T-cell (primary cell): ENCODE data around the gene CCL20. TPM values are rescaled to one million over a fixed set of nuclear protein-coding genes. Genes with fewer than 3 reads are reported as not detected.

Experiments used
- ATAC-seq, 4 experiments: fragments of 200-7000 bp in 3 of 4; fragments of 150-1000 bp in 1 of 4; cut with Tn5 transposase; replicated peaks in 1 of 4; 1 replicate in 3 of 4; 2 replicates in 1 of 4; pipeline ENCODE4 v1.10.0; 2021; ENCODE audit warnings: moderate library complexity in 3 of 4, mild to moderate bottlenecking in 2 of 4, moderate number of reproducible peaks in 1 of 4
- CTCF ChIA-PET, 2 donors: fragments of 300-600 bp; sonication (Branson Sonifier 250); formaldehyde crosslinking; loops; one replicate each; lab custom pipeline; 2022; ENCODE audit warnings: antibody characterized with exemption in 2 of 2; lab: Charles Lee
- POLR2A ChIA-PET, 2 donors: fragments of 300-600 bp; sonication (Branson Sonifier 250); formaldehyde crosslinking; loops; one replicate each; lab custom pipeline; 2022; ENCODE audit warnings: antibody characterized with exemption in 2 of 2; lab: Charles Lee
- DNase-seq, 35 experiments: peaks; one replicate each; pipeline versions ENCODE4 v3.0.0 to v3.0.0-alpha.2; 2013 to 2023
- H3K27ac ChIP-seq: one replicate; pipeline ENCODE4 v1.5.1; 2013; ENCODE audit warnings: low read length
- H3K27me3 ChIP-seq, 2 experiments: replicated peaks in 1 of 2; 1 replicate in 1 of 2; 2 replicates in 1 of 2; pipeline versions ENCODE4 v1.6.1 to v1.7.0; 2013; ENCODE audit warnings: low read length in 1 of 2, mixed read lengths in 1 of 2; ENCODE audit not compliant: control insufficient read depth in 2 of 2, insufficient read depth in 2 of 2; ENCODE audit errors: extremely low read depth in 1 of 2
- H3K36me3 ChIP-seq, 2 donors: 1 replicate in 1 of 2; 2 replicates in 1 of 2; pipeline versions ENCODE4 v1.6.1 to v1.7.0; 2013; ENCODE audit warnings: low read length in 1 of 2; ENCODE audit not compliant: control insufficient read depth in 2 of 2, insufficient read depth in 1 of 2; ENCODE audit errors: extremely low read depth in 1 of 2
- H3K4me1 ChIP-seq, 2 experiments: 1 replicate in 1 of 2; 2 replicates in 1 of 2; pipeline versions ENCODE4 v1.6.1 to v1.7.0; 2013; ENCODE audit warnings: low read length in 2 of 2, mixed read lengths in 1 of 2; ENCODE audit not compliant: insufficient read depth in 2 of 2, control insufficient read depth in 1 of 2; ENCODE audit errors: extremely low read depth in 1 of 2
- H3K4me3 ChIP-seq, 2 donors: 1 replicate in 1 of 2; 2 replicates in 1 of 2; pipeline versions ENCODE4 v1.5.1 to v1.7.0; 2013; ENCODE audit warnings: mild to moderate bottlenecking in 2 of 2, low read length in 1 of 2, moderate library complexity in 1 of 2; ENCODE audit not compliant: control insufficient read depth in 1 of 2; ENCODE audit errors: extremely low read depth in 1 of 2
- H3K9me3 ChIP-seq: 2 replicates; pipeline ENCODE4 v1.7.0; 2013
- H3K27ac Mint-ChIP-seq, 2 donors: one replicate each; pipeline ENCODE4 v1.8.0; 2020 to 2021; ENCODE audit warnings: mild to moderate bottlenecking in 2 of 2, mixed read lengths in 2 of 2
- H3K27me3 Mint-ChIP-seq, 2 donors: one replicate each; pipeline ENCODE4 v1.8.0; 2021 to 2022; ENCODE audit warnings: mixed read lengths in 2 of 2
- H3K36me3 Mint-ChIP-seq: one replicate; pipeline ENCODE4 v1.8.0; 2021; ENCODE audit warnings: mixed read lengths
- H3K4me1 Mint-ChIP-seq, 3 donors: one replicate each; pipeline ENCODE4 v1.8.0; 2020 to 2022; ENCODE audit warnings: mixed read lengths in 3 of 3, mild to moderate bottlenecking in 1 of 3
- H3K4me3 Mint-ChIP-seq, 3 donors: one replicate each; pipeline ENCODE4 v1.8.0; 2020 to 2022; ENCODE audit warnings: mild to moderate bottlenecking in 3 of 3, mixed read lengths in 3 of 3, moderate library complexity in 3 of 3
- H3K9me3 Mint-ChIP-seq, 3 donors: one replicate each; pipeline ENCODE4 v1.8.0; 2020 to 2022; ENCODE audit warnings: mixed read lengths in 3 of 3
- WGBS: methylation state at CpG from one replicate; pipeline ENCODE4 v1.1.5; 2013; ENCODE audit warnings: missing lambda C conversion rate; ENCODE audit not compliant: insufficient coverage; 5-methylcytosine and 5-hydroxymethylcytosine counted together
- total RNA-seq, 35 experiments: library from RNA in 6 of 35; stranded (reverse) in 6 of 35; fragments of 120-200 nt in 1 of 35; gene quantifications; one replicate each; pipeline versions ENCODE4 v1.2.1 to v1.2.4 and lab custom pipeline; 2013 to 2026

Gene CCL20, protein sequence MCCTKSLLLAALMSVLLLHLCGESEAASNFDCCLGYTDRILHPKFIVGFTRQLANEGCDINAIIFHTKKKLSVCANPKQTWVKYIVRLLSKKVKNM
- 1 to 10 TPM in 3 of 5 donors, not detected in 2; 1.8 to 3.0 (median 1.9) TPM for total RNA-seq
- total RNA-seq (2013): 0.79 TPM
- total RNA-seq (lab: John Stamatoyannopoulos, UW): 0.21 to 609 (median 7.1) reads per million in 29 experiments

DNA sequence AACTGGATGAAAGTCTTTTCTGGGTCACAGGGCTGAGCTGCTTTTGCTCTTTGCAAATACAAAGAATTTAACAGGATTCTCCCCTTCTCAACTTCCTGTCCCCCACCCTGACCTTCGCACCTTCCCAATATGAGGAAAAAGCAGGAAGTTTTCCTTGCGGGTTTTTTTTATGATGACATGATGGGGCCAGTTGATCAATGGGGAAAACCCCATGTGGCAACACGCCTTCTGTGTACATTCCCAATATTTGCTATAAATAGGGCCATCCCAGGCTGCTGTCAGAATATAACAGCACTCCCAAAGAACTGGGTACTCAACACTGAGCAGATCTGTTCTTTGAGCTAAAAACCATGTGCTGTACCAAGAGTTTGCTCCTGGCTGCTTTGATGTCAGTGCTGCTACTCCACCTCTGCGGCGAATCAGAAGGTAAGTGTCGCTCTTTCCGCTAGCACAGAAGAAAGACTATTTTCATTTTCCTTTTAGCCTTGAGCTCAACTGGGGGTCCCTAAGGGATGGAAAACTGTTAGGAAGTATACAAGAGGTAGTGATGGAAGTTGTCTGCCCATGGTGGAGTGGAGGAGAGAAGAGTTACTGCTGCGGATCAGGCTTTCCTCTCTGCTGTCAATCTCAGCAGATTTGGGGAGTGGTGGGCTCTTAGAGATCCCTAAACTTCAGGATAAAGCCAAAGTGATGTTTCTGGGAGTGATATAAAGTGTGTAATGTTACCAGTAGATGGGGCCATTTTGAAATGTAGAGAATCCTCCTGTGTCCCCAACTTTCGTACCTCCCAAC is at the start of gene CCL20:
TSS of gene CCL20 (plus strand) at position 281 of the 792 bp plus-strand sequence. CDS start at position 351, 70 bp downstream.
- peaks cover 0 to 24% (median 7%) of the 10 kb centered on the region in 3 donors for H3K4me1 Mint-ChIP-seq
- H3K4me3 ChIP-seq: no peak within 1 kb of the TSS
- H3K27me3 Mint-ChIP-seq: peaks cover 6 to 25% of the 10 kb centered on the region in 2 donors
- 71% methylated on average over 5 of the region's 9 CpGs for WGBS
- peak within 1 kb of the TSS; percentile 18 to 89 for H3K27ac Mint-ChIP-seq
- ATAC-seq (peak in 1 of 4 experiments; percentile 43), DNase-seq (peak in 2 of 35 experiments; percentile 7 to 46)
- no peaks in the 10 kb centered on the region for H3K9me3 Mint-ChIP-seq
- H3K27ac ChIP-seq: peak within 1 kb of the TSS; percentile 55
- no peaks in the 10 kb centered on the region for H3K9me3 ChIP-seq
- no peaks in the 10 kb centered on the region for H3K36me3 Mint-ChIP-seq
- H3K4me1 ChIP-seq: peaks cover 0 to 6% of the 10 kb centered on the region in 2 experiments
- peak within 1 kb of the TSS in 2 of 3 donors; percentile 9 to 70 for H3K4me3 Mint-ChIP-seq
- POLR2A ChIA-PET: no interaction called here
- no peaks in the 10 kb centered on the region for H3K36me3 ChIP-seq
- no peaks in the 10 kb centered on the region for H3K27me3 ChIP-seq
- CTCF ChIA-PET: no interaction called here

DNA sequence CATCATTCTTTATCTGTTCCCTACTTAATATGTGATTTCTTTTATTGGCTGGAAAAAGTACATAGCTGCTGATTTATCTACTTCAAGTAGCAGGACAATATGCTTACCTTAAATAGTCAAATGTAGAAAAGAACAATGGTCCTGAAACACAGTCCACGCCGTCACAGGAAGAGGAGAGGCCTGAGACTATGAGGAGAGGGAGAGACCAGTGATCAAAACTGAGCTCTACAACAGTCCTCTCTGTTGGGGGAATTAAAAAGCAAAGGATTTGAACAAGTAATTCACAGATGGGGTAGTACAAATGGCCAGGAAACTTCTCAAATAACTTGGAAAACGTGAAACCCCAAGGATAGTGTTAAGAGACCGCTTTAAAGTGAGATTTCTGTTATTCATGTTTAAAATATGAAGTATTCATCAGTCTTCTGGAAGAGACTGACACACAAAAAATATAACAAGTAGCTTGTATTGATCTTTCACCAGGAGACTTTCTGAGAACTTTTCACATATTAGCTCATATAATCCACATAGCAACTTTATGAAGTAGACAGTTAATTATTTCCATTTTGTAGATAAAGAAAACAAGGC is 47.8 kb upstream of the CCL20 start:
- ATAC-seq (no peak), DNase-seq (no peak)
- H3K4me3 ChIP-seq: no peak overlapping the region
- no peaks in the 10 kb centered on the region for H3K4me1 ChIP-seq
- WGBS: 92% methylated on average over 2 of the region's 4 CpGs
- H3K9me3 ChIP-seq: no peaks in the 10 kb centered on the region
- H3K9me3 Mint-ChIP-seq: no peaks in the 10 kb centered on the region
- no peaks in the 10 kb centered on the region for H3K36me3 ChIP-seq
- H3K4me3 Mint-ChIP-seq: no peak overlapping the region
- ChIA-PET CTCF (interaction anchor here (0.6 to 2.0 kb wide), 24 partner anchors 8 to 732 kb away, joined by 3 to 7 read pairs (median 3); partner anchors contain the start of gene DAW1 (in 1 of the 2)), POLR2A (no interaction called here)
- no peak overlapping the region for H3K27ac Mint-ChIP-seq
- H3K4me1 Mint-ChIP-seq: peaks cover 1 to 6% (median 2%) of the 10 kb centered on the region in 3 donors
- no peaks in the 10 kb centered on the region for H3K36me3 Mint-ChIP-seq
- no peak overlapping the region for H3K27ac ChIP-seq
- peaks cover 1 to 3% of the 10 kb centered on the region in 2 donors for H3K27me3 Mint-ChIP-seq
- H3K27me3 ChIP-seq: no peaks in the 10 kb centered on the region

DNA sequence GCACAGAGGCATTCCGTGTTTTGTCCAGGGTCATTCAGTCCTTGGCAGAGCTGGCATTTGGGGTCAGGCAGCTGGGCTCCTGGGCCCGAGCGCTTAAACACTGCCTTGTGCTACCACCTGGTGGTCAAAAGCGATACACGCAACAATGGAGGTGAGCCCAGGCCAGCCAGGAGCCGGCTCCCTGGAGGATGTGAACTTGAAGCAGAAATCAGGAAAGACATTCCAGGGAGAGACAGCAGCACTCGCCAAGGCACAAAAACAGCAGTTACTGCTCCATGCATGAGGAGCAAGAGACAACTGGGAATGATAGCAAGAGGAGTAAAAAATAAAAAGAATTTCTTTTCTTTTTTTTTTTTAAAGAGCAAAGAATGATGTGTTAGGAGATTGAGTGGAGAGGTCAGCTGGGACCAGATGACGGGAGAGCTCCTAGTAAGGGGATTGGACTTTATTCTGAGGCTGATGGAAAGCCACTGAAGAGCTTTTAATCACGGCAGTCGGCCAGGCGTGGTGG is 47.2 kb upstream of the CCL20 start:
- Histone ChIP-seq H3K27ac (no peak overlapping the region), H3K9me3 (no peaks in the 10 kb centered on the region), H3K36me3 (no peaks in the 10 kb centered on the region), H3K4me3 (no peak overlapping the region), H3K4me1 (no peaks in the 10 kb centered on the region), H3K27me3 (no peaks in the 10 kb centered on the region)
- ChIA-PET POLR2A (no interaction called here), CTCF (interaction anchor here (0.6 to 2.0 kb wide), 25 partner anchors 8 to 732 kb away, joined by 3 to 7 read pairs (median 3); partner anchors contain the start of gene DAW1 (in 1 of the 2))
- Mint-ChIP-seq H3K4me1 (peaks cover 1 to 6% (median 2%) of the 10 kb centered on the region in 3 donors), H3K4me3 (no peak overlapping the region), H3K9me3 (no peaks in the 10 kb centered on the region), H3K36me3 (no peaks in the 10 kb centered on the region), H3K27ac (no peak overlapping the region), H3K27me3 (peaks cover 1 to 3% of the 10 kb centered on the region in 2 donors)
- DNase-seq (peak in 34 of 35 experiments; percentile 8 to 70 (median 38)), ATAC-seq (peak; percentile 64 to 75 (median 68))
- 24% methylated on average over 8 of the region's 11 CpGs for WGBS

DNA sequence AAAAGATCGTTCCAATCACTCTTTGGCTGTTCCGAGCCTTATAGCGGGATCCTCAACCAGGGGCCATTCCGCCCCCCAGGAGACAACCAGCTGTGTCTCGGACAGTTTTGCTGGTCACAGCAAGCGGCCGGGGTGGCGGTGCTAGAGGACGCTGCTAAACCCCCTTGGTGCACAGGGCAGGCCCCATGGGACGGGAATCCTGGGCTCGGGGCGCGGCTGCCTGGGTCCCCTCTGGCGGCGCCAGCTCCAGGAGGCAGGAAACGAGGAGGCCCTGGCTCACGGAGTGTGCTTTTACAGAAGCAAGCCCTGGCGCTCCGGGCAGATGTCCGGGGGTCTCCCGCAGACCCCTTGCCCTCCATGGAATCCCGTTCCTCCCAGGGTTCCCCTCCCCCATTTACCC is 45.8 kb upstream of the CCL20 start:
- Histone ChIP-seq H3K27me3 (no peaks in the 10 kb centered on the region), H3K9me3 (no peaks in the 10 kb centered on the region), H3K36me3 (no peaks in the 10 kb centered on the region), H3K4me1 (no peaks in the 10 kb centered on the region), H3K4me3 (no peak overlapping the region), H3K27ac (no peak overlapping the region)
- Mint-ChIP-seq H3K27me3 (peaks cover 1 to 3% of the 10 kb centered on the region in 2 donors), H3K36me3 (no peaks in the 10 kb centered on the region), H3K4me1 (peaks cover 1 to 6% (median 2%) of the 10 kb centered on the region in 3 donors), H3K9me3 (no peaks in the 10 kb centered on the region), H3K4me3 (no peak overlapping the region), H3K27ac (no peak overlapping the region)
- 93% methylated on average over 22 of the region's 22 CpGs for WGBS
- no peak for ATAC-seq
- DNase-seq: no peak
- ChIA-PET POLR2A (interaction anchor here in 1 of 2 donors (0.6 kb wide), 1 partner anchor 886 kb away, joined by 4 read pairs; no protein-coding TSS in a partner anchor), CTCF (interaction anchor here in 1 of 2 donors (0.5 to 0.7 kb wide), 2 partner anchors 12 to 109 kb away, joined by 3 to 5 read pairs; no protein-coding TSS in a partner anchor)

DNA sequence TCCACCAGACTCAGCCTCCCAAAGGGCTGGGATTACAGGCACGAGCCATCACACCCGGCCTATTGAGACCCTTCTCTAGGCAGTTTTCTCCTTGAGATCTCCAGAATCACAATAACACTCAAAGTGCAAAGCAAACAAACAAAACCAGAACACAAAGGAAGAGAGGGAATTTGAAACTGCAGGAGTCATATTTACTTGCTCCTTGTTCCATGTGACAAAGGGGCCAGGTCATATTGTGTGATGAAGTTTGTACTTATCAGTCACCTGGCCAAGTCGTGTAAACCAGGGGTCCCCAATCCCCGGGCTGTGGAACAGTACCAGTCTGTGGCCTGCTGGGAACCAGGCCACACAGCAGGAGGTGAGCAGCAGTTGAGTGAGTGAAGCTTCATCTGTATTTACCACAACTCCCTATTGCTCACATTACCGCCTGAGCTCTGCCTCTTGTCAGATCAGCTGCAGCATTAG is 41.4 kb upstream of the CCL20 start:
- Mint-ChIP-seq H3K9me3 (no peaks in the 10 kb centered on the region), H3K27ac (no peak overlapping the region), H3K4me3 (no peak overlapping the region), H3K27me3 (no peaks in the 10 kb centered on the region), H3K4me1 (peaks cover 0 to 11% (median 7%) of the 10 kb centered on the region in 3 donors), H3K36me3 (no peaks in the 10 kb centered on the region)
- DNase-seq (no peak), ATAC-seq (no peak)
- Histone ChIP-seq H3K9me3 (no peaks in the 10 kb centered on the region), H3K4me3 (no peak overlapping the region), H3K4me1 (peaks cover 0 to 3% of the 10 kb centered on the region in 2 experiments), H3K36me3 (no peaks in the 10 kb centered on the region), H3K27ac (no peak overlapping the region), H3K27me3 (peaks cover 0 to 2% of the 10 kb centered on the region in 2 experiments)
- ChIA-PET CTCF (no interaction called here), POLR2A (no interaction called here)
- 86% methylated on average over 1 of the region's 5 CpGs for WGBS

DNA sequence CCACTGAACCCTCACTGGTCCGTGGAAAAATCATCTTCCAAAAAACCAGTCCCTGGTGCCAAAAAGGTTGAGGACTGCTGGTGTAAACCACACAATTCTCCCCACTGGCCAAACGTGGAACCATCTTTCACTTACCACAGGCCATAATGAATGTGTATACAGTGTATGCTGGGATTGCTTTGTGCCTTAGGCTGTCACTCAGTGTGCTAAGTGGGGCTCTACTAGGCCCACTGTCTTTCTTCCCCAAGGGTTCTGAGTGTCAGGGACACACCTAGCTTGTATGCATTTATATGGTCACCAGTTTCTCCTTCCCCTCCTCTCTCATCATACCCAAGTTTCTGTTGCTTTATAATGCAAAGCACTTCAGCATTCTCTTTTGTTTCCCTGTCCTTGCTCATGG is 40.7 kb upstream of the CCL20 start:
- Histone ChIP-seq H3K27ac (no peak overlapping the region), H3K27me3 (peaks cover 0 to 2% of the 10 kb centered on the region in 2 experiments), H3K4me3 (no peak overlapping the region), H3K36me3 (no peaks in the 10 kb centered on the region), H3K4me1 (peaks cover 0 to 3% of the 10 kb centered on the region in 2 experiments), H3K9me3 (no peaks in the 10 kb centered on the region)
- no peaks in the 10 kb centered on the region for H3K36me3 Mint-ChIP-seq
- ChIA-PET POLR2A (no interaction called here), CTCF (no interaction called here)
- no peak for ATAC-seq
- no CpG with 5 or more reads among the region's 2 CpGs for WGBS
- DNase-seq: no peak
- H3K9me3 Mint-ChIP-seq: no peaks in the 10 kb centered on the region
- H3K4me3 Mint-ChIP-seq: no peak overlapping the region
- no peak overlapping the region for H3K27ac Mint-ChIP-seq
- peaks cover 0 to 11% (median 7%) of the 10 kb centered on the region in 3 donors for H3K4me1 Mint-ChIP-seq
- no peaks in the 10 kb centered on the region for H3K27me3 Mint-ChIP-seq
